Measurements from ENCODE around the gene KCNJ5.

DNA sequence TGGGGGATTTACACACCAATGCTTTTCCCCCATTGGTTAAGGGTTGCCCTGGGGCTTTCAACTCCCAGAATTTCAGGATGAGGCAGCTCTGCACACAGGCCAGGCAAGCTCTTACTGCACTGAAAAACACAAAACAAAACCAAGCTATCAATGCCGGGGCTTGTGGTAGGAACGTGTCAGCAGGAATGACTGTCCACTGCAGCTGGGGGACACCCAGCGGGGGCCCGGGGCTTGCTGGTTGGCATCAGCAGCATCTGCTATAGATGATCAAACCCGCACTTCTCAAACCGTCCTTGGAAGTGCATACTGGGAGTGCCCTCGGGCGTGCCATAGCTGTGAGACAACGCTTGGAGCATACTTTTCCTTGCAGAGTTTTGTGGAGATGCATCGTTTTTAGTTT, 43.8 kb downstream of the KCNJ5 start:
- TF ChIP-seq, protein P1, sequence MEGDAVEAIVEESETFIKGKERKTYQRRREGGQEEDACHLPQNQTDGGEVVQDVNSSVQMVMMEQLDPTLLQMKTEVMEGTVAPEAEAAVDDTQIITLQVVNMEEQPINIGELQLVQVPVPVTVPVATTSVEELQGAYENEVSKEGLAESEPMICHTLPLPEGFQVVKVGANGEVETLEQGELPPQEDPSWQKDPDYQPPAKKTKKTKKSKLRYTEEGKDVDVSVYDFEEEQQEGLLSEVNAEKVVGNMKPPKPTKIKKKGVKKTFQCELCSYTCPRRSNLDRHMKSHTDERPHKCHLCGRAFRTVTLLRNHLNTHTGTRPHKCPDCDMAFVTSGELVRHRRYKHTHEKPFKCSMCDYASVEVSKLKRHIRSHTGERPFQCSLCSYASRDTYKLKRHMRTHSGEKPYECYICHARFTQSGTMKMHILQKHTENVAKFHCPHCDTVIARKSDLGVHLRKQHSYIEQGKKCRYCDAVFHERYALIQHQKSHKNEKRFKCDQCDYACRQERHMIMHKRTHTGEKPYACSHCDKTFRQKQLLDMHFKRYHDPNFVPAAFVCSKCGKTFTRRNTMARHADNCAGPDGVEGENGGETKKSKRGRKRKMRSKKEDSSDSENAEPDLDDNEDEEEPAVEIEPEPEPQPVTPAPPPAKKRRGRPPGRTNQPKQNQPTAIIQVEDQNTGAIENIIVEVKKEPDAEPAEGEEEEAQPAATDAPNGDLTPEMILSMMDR (IDR thresholded peaks at IDR 0.05; ENCODE audit: low read depth, low read length, poor library complexity, severe bottlenecking): no peak
- TF ChIP-seq EZH2phosphoT487 (IDR thresholded peaks at IDR 0.05; ENCODE audit: borderline replicate concordance, low read length): no peak

Data from DOHH2 (cell line).